A549 (cell line): ENCODE measurements around the gene TMEM238L.

Source experiments
- BHLHE40 ChIP-seq: IDR thresholded peaks from 2 replicates; pipeline ENCODE4 v1.6.1; 2012; ENCODE audit warnings: low read depth, low read length, inconsistent platforms
- EP300 ChIP-seq, 2 experiments: fragments of >200 bp; sonication (Bioruptor Twin); formaldehyde crosslinking; IDR thresholded peaks; 2 replicates in 1 of 2; 3 replicates in 1 of 2; pipeline ENCODE4 v1.6.1; 2016 to 2017
- FOSB ChIP-seq: fragments of 250-450 bp; sonication (Bioruptor Pico); IDR thresholded peaks from 2 replicates; pipeline ENCODE4 v1.5.0; 2020; ENCODE audit warnings: mild to moderate bottlenecking, moderate library complexity
- HOXA7 ChIP-seq: fragments of 250-450 bp; sonication (Bioruptor Pico); IDR thresholded peaks from 2 replicates; pipeline ENCODE4 v1.5.0; 2020; ENCODE audit warnings: mild to moderate bottlenecking, moderate library complexity
- MAZ ChIP-seq: fragments of 150-350 bp; IDR thresholded peaks from 2 replicates; pipeline ENCODE4 v1.6.1; 2014; ENCODE audit warnings: antibody characterized with exemption, low read depth, low read length, borderline replicate concordance
- POLR2A ChIP-seq: IDR thresholded peaks from 2 replicates; pipeline ENCODE4 v1.6.1; 2012; ENCODE audit warnings: mild to moderate bottlenecking, low read length
- POLR2AphosphoS2 ChIP-seq: conservative IDR thresholded peaks from 2 replicates; pipeline ENCODE4 v1.6.1; 2012; ENCODE audit warnings: low read length, improper control_type of control experiment, inconsistent platforms
- RAD21 ChIP-seq, 2 experiments: fragments of >200 bp in 1 of 2; sonication (Bioruptor Twin) in 1 of 2; formaldehyde crosslinking in 1 of 2; IDR thresholded peaks in 1 of 2; conservative IDR thresholded peaks in 1 of 2; 2 replicates in 1 of 2; 3 replicates in 1 of 2; pipeline ENCODE4 v1.6.1; 2012 to 2018; ENCODE audit warnings: inconsistent platforms in 1 of 2
- SMC3 ChIP-seq: fragments of >200 bp; sonication (Bioruptor Twin); formaldehyde crosslinking; IDR thresholded peaks from 3 replicates; pipeline ENCODE4 v1.6.1; 2018; ENCODE audit warnings: inconsistent platforms
- TF ChIP-seq, protein P1 (sequence below): fragments of >200 bp; sonication (Bioruptor Twin); formaldehyde crosslinking; IDR thresholded peaks from 3 replicates; pipeline ENCODE4 v1.5.1; 2016
- TF ChIP-seq, protein P2 (sequence below): fragments of 450-650 bp; IDR thresholded peaks from 2 replicates; pipeline ENCODE4 v1.6.1; 2014; ENCODE audit warnings: antibody characterized with exemption
- TF ChIP-seq, protein P3 (sequence below): fragments of 150-350 bp; IDR thresholded peaks from 2 replicates; pipeline ENCODE4 v1.6.1; 2014; ENCODE audit warnings: low read depth, mild to moderate bottlenecking, low read length
- TF ChIP-seq, protein P4 (sequence below): IDR thresholded peaks from 2 replicates; pipeline ENCODE4 v1.6.1; 2012
- TF ChIP-seq, protein P5 (sequence below): fragments of 250-450 bp; sonication (Bioruptor Pico); IDR thresholded peaks from 2 replicates; pipeline ENCODE4 v1.5.0; 2021; ENCODE audit warnings: mild to moderate bottlenecking, moderate library complexity, borderline replicate concordance

DNA sequence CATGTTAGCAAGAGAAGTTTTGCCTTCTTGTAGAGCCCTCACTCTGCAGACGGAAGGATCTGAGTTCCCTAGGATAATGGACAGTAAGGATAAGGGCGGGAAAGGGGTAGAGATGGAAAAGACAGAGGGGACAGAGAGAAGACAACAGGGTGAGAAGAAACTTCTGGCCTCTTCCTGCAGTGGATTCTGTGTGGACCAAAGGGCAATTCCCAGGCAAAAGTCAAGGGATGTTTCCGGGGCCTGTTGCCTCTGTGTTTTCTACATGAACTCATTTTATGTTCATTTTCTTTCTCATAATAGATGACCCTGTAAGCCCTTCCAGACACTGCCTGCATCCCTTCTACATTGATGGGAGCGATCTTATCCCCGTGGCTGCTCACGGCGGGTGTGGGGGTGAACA, 647 bp upstream of the TMEM238L start:
- TF ChIP-seq, protein P1, sequence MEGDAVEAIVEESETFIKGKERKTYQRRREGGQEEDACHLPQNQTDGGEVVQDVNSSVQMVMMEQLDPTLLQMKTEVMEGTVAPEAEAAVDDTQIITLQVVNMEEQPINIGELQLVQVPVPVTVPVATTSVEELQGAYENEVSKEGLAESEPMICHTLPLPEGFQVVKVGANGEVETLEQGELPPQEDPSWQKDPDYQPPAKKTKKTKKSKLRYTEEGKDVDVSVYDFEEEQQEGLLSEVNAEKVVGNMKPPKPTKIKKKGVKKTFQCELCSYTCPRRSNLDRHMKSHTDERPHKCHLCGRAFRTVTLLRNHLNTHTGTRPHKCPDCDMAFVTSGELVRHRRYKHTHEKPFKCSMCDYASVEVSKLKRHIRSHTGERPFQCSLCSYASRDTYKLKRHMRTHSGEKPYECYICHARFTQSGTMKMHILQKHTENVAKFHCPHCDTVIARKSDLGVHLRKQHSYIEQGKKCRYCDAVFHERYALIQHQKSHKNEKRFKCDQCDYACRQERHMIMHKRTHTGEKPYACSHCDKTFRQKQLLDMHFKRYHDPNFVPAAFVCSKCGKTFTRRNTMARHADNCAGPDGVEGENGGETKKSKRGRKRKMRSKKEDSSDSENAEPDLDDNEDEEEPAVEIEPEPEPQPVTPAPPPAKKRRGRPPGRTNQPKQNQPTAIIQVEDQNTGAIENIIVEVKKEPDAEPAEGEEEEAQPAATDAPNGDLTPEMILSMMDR = no peak
- TF ChIP-seq, protein P2, sequence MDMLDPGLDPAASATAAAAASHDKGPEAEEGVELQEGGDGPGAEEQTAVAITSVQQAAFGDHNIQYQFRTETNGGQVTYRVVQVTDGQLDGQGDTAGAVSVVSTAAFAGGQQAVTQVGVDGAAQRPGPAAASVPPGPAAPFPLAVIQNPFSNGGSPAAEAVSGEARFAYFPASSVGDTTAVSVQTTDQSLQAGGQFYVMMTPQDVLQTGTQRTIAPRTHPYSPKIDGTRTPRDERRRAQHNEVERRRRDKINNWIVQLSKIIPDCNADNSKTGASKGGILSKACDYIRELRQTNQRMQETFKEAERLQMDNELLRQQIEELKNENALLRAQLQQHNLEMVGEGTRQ = no peak
- TF ChIP-seq POLR2A = no peak
- no peak for TF ChIP-seq FOSB (CRISPR knock-in tag)
- TF ChIP-seq POLR2AphosphoS2 = no peak
- TF ChIP-seq BHLHE40 = no peak
- TF ChIP-seq, protein P3, sequence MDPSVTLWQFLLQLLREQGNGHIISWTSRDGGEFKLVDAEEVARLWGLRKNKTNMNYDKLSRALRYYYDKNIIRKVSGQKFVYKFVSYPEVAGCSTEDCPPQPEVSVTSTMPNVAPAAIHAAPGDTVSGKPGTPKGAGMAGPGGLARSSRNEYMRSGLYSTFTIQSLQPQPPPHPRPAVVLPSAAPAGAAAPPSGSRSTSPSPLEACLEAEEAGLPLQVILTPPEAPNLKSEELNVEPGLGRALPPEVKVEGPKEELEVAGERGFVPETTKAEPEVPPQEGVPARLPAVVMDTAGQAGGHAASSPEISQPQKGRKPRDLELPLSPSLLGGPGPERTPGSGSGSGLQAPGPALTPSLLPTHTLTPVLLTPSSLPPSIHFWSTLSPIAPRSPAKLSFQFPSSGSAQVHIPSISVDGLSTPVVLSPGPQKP = no peak
- TF ChIP-seq, protein P4, sequence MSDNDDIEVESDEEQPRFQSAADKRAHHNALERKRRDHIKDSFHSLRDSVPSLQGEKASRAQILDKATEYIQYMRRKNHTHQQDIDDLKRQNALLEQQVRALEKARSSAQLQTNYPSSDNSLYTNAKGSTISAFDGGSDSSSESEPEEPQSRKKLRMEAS = no peak
- no peak for TF ChIP-seq RAD21 (conservative IDR thresholded peaks at IDR 0.05 in 1 of 2, IDR thresholded peaks at IDR 0.05 in 1 of 2)
- no peak for TF ChIP-seq SMC3
- TF ChIP-seq, protein P5, sequence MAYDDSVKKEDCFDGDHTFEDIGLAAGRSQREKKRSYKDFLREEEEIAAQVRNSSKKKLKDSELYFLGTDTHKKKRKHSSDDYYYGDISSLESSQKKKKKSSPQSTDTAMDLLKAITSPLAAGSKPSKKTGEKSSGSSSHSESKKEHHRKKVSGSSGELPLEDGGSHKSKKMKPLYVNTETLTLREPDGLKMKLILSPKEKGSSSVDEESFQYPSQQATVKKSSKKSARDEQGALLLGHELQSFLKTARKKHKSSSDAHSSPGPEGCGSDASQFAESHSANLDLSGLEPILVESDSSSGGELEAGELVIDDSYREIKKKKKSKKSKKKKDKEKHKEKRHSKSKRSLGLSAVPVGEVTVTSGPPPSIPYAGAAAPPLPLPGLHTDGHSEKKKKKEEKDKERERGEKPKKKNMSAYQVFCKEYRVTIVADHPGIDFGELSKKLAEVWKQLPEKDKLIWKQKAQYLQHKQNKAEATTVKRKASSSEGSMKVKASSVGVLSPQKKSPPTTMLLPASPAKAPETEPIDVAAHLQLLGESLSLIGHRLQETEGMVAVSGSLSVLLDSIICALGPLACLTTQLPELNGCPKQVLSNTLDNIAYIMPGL (CRISPR knock-in tag) = no peak
- TF ChIP-seq HOXA7 (CRISPR knock-in tag) = no peak
- no peak for TF ChIP-seq MAZ
- no peak for TF ChIP-seq EP300 (IDR thresholded peaks at IDR 0.05)
